Kidney epithelial cell (primary cell): ENCODE data around the gene CLEC14A. TPM values are rescaled to one million over a fixed set of nuclear protein-coding genes. Genes with fewer than 3 reads are reported as not detected.

Experiments
- DNase-seq: peaks from one replicate; pipeline ENCODE4 v3.0.0-alpha.2; 2010; ENCODE audit warnings: low read depth
- H3K27me3 ChIP-seq: 2 replicates; pipeline ENCODE4 v1.6.0; 2011; ENCODE audit warnings: low read length; ENCODE audit not compliant: control insufficient read depth, insufficient read depth
- H3K36me3 ChIP-seq: 2 replicates; pipeline ENCODE4 v1.5.1; 2011; ENCODE audit warnings: low read length; ENCODE audit not compliant: control insufficient read depth, insufficient read depth
- H3K4me3 ChIP-seq: 2 replicates; pipeline ENCODE4 v1.5.1; 2011; ENCODE audit warnings: low read depth, mild to moderate bottlenecking, control low read depth, low read length
- CTCF ChIP-seq: IDR thresholded peaks from 2 replicates; pipeline ENCODE4 v1.5.1; 2011; ENCODE audit warnings: mild to moderate bottlenecking, moderate library complexity, low read length, control low read depth, inconsistent platforms; ENCODE audit not compliant: insufficient read depth, poor library complexity, severe bottlenecking
- total RNA-seq: library from RNA; depleted of rRNA; stranded (reverse); fragments of >200 nt; gene quantifications from 2 replicates; pipeline ENCODE4 v1.2.3, GENCODE V29; 2015

Gene CLEC14A
- total RNA-seq, 1 donor from 2014 or later: 0.58 TPM

GRCh38 chr14:38243696-38244240, 12.1 kb downstream of the CLEC14A start:
- no peaks in the 10 kb centered on the region for H3K27me3 ChIP-seq
- DNase-seq: no peak
- no peaks in the 10 kb centered on the region for H3K36me3 ChIP-seq
- TF ChIP-seq CTCF: no peak
- no peak overlapping the region for H3K4me3 ChIP-seq

GRCh38 chr14:38238878-38239277, 17.0 kb downstream of the CLEC14A start:
- H3K4me3 ChIP-seq: no peak overlapping the region
- TF ChIP-seq CTCF: no peak
- no peaks in the 10 kb centered on the region for H3K27me3 ChIP-seq
- no peak for DNase-seq
- H3K36me3 ChIP-seq: no peaks in the 10 kb centered on the region

GRCh38 chr14:38238332-38238731, 17.6 kb downstream of the CLEC14A start:
- no peak overlapping the region for H3K4me3 ChIP-seq
- TF ChIP-seq CTCF: no peak
- no peaks in the 10 kb centered on the region for H3K27me3 ChIP-seq
- no peaks in the 10 kb centered on the region for H3K36me3 ChIP-seq
- DNase-seq: no peak

GRCh38 chr14:38233218-38233617, 22.7 kb downstream of the CLEC14A start:
- Histone ChIP-seq H3K27me3 (no peaks in the 10 kb centered on the region), H3K4me3 (no peak overlapping the region), H3K36me3 (no peaks in the 10 kb centered on the region)
- no peak for DNase-seq
- no peak for TF ChIP-seq CTCF

GRCh38 chr14:38226366-38226765, 29.5 kb downstream of the CLEC14A start:
- H3K27me3 ChIP-seq: no peaks in the 10 kb centered on the region
- DNase-seq: no peak
- no peak overlapping the region for H3K4me3 ChIP-seq
- no peak for TF ChIP-seq CTCF
- no peaks in the 10 kb centered on the region for H3K36me3 ChIP-seq

GRCh38 chr14:38225946-38226345, 29.9 kb downstream of the CLEC14A start:
- no peak for DNase-seq

More at GRCh38 chr14:38225946-38226345, 29.9 kb downstream of the CLEC14A start:
- no peaks in the 10 kb centered on the region for H3K27me3 ChIP-seq
- H3K4me3 ChIP-seq: no peak overlapping the region
- no peak for TF ChIP-seq CTCF
- H3K36me3 ChIP-seq: no peaks in the 10 kb centered on the region
